Stomach (tissue), 9 donors: Measurements from ENCODE around the gene AP5Z1. TPM values are rescaled to one million over a fixed set of nuclear protein-coding genes. Genes with fewer than 3 reads are reported as not detected.

ENCODE experiments used
- DNase-seq, 2 donors: peaks; one replicate each; pipeline versions ENCODE4 v3.0.0 to v3.0.0-alpha.2; 2013 to 2019
- H3K27ac ChIP-seq, 5 donors: fragments of 200-600 bp in 4 of 5; sonication (generic) in 4 of 5; one replicate each; pipeline ENCODE4 v1.5.1; 2013 to 2019; ENCODE audit warnings: mild to moderate bottlenecking in 1 of 5, moderate library complexity in 1 of 5
- H3K27me3 ChIP-seq, 3 donors: fragments of 200-600 bp; sonication (generic); one replicate each; pipeline ENCODE4 v1.5.1; 2017 to 2019; ENCODE audit warnings: mixed run types in 1 of 3
- H3K36me3 ChIP-seq, 4 donors: fragments of 200-600 bp; sonication (generic); 1 replicate in 3 of 4; 2 replicates in 1 of 4; pipeline ENCODE4 v1.5.1; 2016 to 2019
- H3K4me1 ChIP-seq, 4 donors: fragments of 200-600 bp; sonication (generic); one replicate each; pipeline ENCODE4 v1.5.1; 2016 to 2019
- H3K4me3 ChIP-seq, 4 donors: fragments of 200-600 bp; sonication (generic) in 3 of 4; one replicate each; pipeline ENCODE4 v1.5.1; 2016 to 2019; ENCODE audit warnings: mild to moderate bottlenecking in 1 of 4
- H3K9me3 ChIP-seq, 4 donors: fragments of 200-600 bp; sonication (generic); one replicate each; pipeline ENCODE4 v1.5.1; 2016 to 2019
- CTCF ChIP-seq, 7 experiments: fragments of 450-650 bp in 4 of 7; fragments of 200-600 bp in 3 of 7; sonication (generic) in 3 of 7; IDR thresholded peaks; one replicate each; pipeline ENCODE4 v1.5.1; 2016 to 2019; ENCODE audit warnings: antibody characterized with exemption in 7 of 7, control low read depth in 2 of 7, mild to moderate bottlenecking in 1 of 7
- EP300 ChIP-seq: sonication (generic); formaldehyde crosslinking; IDR thresholded peaks from one replicate; pipeline ENCODE4 v1.6.1; 2017; ENCODE audit warnings: antibody characterized with exemption
- POLR2A ChIP-seq, 4 donors: fragments of 450-650 bp; IDR thresholded peaks; one replicate each; pipeline ENCODE4 v1.6.1; 2016; ENCODE audit warnings: antibody characterized with exemption in 4 of 4, control low read depth in 2 of 4, mild to moderate bottlenecking in 1 of 4, moderate library complexity in 1 of 4
- POLR2AphosphoS5 ChIP-seq, 3 donors: sonication (generic); formaldehyde crosslinking; IDR thresholded peaks; one replicate each; pipeline ENCODE4 v1.6.1; 2016; ENCODE audit warnings: antibody characterized with exemption in 3 of 3
- WGBS, 5 donors: extraction: QIAGEN DNeasy Blood & Tissue Kit in 3 of 5; methylation state at CpG; one replicate each; pipeline versions ENCODE4 v1.1.5 to v1.1.7; 2013 to 2018; 5-methylcytosine and 5-hydroxymethylcytosine counted together
- intact Hi-C: fragments of 100-400 bp; cut with DNase I; formaldehyde crosslinking; loops from one replicate; pipeline ENCODE4 v1.15.1; 2023; ENCODE audit warnings: low total_unique reads
- polyA plus RNA-seq, 3 donors: library from polyadenylated mRNA; stranded (reverse); fragments of 200-250 nt; gene quantifications; one replicate each; pipeline ENCODE4 v1.2.3, GENCODE V29; 2013
- total RNA-seq, 5 donors: library from RNA; depleted of rRNA; stranded (reverse); fragments of >200 nt; gene quantifications; one replicate each; pipeline versions ENCODE4 v1.1.0 to v1.2.3, GENCODE V29; 2014 to 2016
- donor health status: healthy with polysubstance abuse.
- donor health status: Bipolar disorder and iron deficiency.
- donor health status: healthy.

The AP5Z1 gene
- total and polyA plus RNA-seq, 8 donors: 11.6 to 140 (median 42.3) TPM

DNA sequence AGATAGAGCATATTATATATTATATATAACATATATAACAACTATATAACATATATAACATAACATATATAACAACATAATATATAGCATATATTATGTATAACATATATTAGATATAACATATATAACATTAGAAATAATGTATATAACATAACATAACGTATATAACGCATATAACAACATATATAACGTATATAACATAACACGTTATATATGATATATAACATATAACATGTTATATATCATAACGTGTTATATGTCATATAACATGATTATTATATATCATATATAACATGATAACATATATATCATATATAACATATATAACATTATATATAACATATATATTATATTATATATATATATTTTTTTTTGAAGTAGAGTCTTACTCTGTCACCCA lies 3.7 kb downstream of the AP5Z1 start:
- no peaks in the 10 kb centered on the region for H3K9me3 ChIP-seq
- intact Hi-C loops: no loop called here
- H3K4me1 ChIP-seq: peaks cover 18 to 40% (median 28%) of the 10 kb centered on the region in 4 donors
- no peak overlapping the region for H3K4me3 ChIP-seq
- WGBS, 5 donors: 88 to 96% (median 94%) methylated on average over 5 of the region's 5 CpGs
- H3K27me3 ChIP-seq: no peaks in the 10 kb centered on the region
- TF ChIP-seq CTCF (IDR thresholded peaks at IDR 0.05) (no peak), EP300 (no peak), POLR2AphosphoS5 (IDR thresholded peaks at IDR 0.05) (no peak), POLR2A (IDR thresholded peaks at IDR 0.05) (no peak)
- no peak overlapping the region for H3K27ac ChIP-seq
- H3K36me3 ChIP-seq: peaks cover 33 to 50% (median 40%) of the 10 kb centered on the region in 4 donors
- no peak for DNase-seq

GRCh38 chr7:4781366-4782069 lies 6.1 kb downstream of the AP5Z1 start:
- Histone ChIP-seq H3K27ac (no peak overlapping the region), H3K4me1 (peaks cover 6 to 26% (median 15%) of the 10 kb centered on the region in 4 donors), H3K4me3 (no peak overlapping the region), H3K9me3 (no peaks in the 10 kb centered on the region), H3K36me3 (peaks cover 57 to 74% (median 64%) of the 10 kb centered on the region in 4 donors), H3K27me3 (no peaks in the 10 kb centered on the region)
- no peak for DNase-seq
- intact Hi-C loops: no loop called here
- WGBS, 5 donors: 93 to 96% (median 95%) methylated on average over 8 to 27 of the region's 27 CpGs
- TF ChIP-seq EP300 (no peak), POLR2AphosphoS5 (IDR thresholded peaks at IDR 0.05) (no peak), POLR2A (IDR thresholded peaks at IDR 0.05) (no peak)

DNA sequence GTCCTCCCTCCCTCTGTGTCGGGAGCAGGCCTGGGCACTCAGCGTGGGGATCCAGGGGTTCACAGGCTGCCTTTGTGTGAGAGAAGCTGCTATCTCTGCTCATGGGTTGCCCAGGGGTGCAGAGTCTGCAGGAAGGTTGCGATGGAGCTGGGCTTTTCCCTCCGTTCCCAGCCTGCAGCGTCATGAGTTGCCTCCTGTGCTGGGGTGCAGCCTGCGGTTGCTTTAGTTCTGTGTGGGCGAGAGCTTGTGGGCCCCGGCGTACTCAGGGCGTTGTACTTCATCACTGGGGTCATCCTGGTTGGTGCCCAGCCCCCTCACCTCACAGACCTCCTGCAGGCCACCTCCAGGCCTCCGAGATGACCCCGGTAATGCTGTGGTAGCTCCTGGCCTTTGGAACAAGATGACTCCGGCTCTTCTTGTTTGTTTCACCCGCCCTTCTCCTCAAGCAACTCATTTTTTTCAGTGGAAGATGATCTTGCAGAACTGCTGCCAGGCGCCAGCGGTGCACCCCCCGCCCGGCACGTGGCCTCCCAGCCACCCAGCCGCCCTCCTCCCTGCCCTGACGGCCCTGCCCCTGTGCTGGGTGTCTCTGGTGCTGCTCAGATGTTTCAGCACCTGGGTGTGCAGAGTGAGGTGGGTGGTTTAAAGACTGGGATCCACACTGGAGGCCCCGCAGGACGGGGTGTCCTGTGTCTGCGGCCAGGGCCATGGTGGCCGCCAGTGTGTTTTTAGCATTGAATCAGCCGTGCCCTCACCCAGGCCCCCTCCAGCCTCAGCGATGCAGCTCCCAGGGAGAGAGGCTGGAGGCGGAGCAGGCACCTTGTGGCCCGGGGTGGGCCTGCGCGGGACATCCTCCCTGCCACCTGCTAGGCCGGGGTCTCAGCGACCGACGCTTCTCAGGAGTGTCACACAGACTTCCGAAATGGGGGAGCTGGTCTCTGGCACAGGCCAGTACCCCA lies 7.2 kb downstream of the AP5Z1 start:
- Histone ChIP-seq H3K27me3 (no peaks in the 10 kb centered on the region), H3K9me3 (no peaks in the 10 kb centered on the region), H3K27ac (no peak overlapping the region), H3K36me3 (peaks cover 68 to 82% (median 75%) of the 10 kb centered on the region in 4 donors), H3K4me3 (no peak overlapping the region), H3K4me1 (peaks cover 0 to 15% (median 6%) of the 10 kb centered on the region in 4 donors)
- no peak for DNase-seq
- TF ChIP-seq CTCF (IDR thresholded peaks at IDR 0.05) (no peak), POLR2A (IDR thresholded peaks at IDR 0.05) (no peak), EP300 (no peak), POLR2AphosphoS5 (IDR thresholded peaks at IDR 0.05) (no peak)
- 91 to 95% (median 94%) methylated on average over 29 to 36 of the region's 36 CpGs for WGBS, 5 donors
- intact Hi-C loops: no loop called here

GRCh38 chr7:4783292-4783652 lies 7.8 kb downstream of the AP5Z1 start:
- DNase-seq: no peak
- Histone ChIP-seq H3K4me1 (peaks cover 0 to 8% (median 2%) of the 10 kb centered on the region in 4 donors), H3K27ac (no peak overlapping the region), H3K27me3 (no peaks in the 10 kb centered on the region), H3K4me3 (no peak overlapping the region), H3K9me3 (no peaks in the 10 kb centered on the region), H3K36me3 (peaks cover 74 to 88% (median 82%) of the 10 kb centered on the region in 4 donors)
- TF ChIP-seq POLR2AphosphoS5 (IDR thresholded peaks at IDR 0.05): no peak
- TF ChIP-seq EP300: no peak
- TF ChIP-seq POLR2A (IDR thresholded peaks at IDR 0.05): no peak
- no peak for TF ChIP-seq CTCF (IDR thresholded peaks at IDR 0.05)
- intact Hi-C loops: no loop called here
- WGBS, 5 donors: 78 to 94% (median 91%) methylated on average over 7 to 16 of the region's 16 CpGs
